ENCODE results near the gene SLC4A1.

SLC4A1 gene

DNA sequence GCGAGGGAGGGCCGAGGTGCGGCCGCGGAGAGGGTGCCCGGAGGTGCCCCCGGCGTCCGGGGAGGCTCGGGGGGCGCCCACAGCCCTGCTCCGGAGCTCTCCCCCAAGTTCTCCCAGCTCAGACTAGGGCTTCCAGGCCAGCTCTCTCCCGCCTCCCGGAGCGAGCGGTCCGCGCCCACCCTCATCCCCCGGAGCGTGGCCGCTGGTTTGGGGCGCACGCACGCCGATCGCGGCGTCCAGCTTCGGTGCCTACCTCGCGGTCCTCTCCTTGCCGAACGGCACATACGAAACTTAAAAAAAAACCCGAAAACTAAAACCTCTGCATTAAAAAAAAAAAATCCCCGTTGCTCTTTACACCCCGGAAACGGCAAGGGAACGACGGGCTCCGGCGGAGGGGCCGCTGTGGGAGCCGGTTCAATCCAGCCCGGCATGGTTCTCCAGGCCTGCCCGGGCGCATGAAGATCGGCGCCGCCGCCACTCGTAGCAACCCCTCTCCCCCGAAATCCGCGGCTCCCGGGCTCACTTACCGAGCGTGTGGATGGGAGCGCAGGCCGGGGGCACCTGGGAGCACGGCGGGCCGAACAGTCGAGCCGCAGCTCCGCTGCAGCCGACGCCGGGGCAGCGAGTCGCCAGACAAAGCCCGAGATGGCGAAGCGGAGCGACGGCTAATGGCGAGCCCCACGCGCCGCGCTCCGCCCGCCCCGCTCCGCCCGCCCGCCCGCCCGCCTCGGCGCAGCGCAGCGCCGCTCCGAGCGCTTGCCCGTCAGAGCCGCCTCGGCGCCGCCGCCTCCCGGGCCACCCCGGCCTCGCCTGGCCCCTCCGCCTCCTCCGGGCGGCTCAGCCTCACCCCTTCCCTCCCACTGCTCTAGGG, 47.5 kb downstream of the SLC4A1 start:
- DNase-seq (ENCODE audit: low spot score), result no peak

DNA sequence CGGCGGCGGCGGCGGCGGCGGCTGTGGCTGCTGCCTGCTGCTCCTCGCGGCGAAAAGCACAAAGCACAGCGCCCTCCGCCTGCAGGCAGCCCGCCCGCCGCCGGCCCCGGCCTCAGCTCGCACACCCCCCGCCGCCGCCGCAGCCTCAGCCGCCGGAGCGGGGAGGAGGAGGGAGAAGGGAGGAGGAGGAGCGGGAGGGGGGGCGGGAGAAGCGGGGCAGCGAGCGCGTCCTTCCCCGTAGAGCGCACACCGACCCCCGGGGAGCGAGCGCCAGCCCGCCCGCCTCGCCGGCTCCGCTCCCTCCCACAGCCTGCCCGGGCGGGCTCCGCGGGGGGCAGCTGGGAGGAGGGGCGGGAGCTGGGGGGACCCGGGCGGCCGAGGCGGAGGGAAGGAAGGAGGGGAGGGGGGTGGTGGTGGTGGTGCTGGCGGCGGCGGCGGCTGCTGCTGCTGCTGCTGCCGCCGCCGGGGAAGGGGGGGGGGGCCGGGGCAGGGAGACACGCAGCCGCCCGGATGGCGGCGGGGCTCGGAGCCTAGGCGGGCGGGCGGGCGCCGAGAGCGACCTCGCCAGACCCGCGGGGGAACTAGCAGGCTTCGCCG, 48.2 kb downstream of the SLC4A1 start, which contains the start of gene UBTF:
Gene UBTF, minus strand, starts transcription at position 60 of the 597 bp plus-strand sequence. CDS start 1,446 bp downstream, outside the sequence.
- no peak for DNase-seq (ENCODE audit: low spot score)

- DNase-seq (ENCODE audit: low spot score), result no peak
These were observed 48.8 kb downstream of the SLC4A1 start for GRCh38 chr17:44219108-44219615.

- DNase-seq (ENCODE audit: low spot score), result peak; percentile 79
These were observed 49.4 kb downstream of the SLC4A1 start for GRCh38 chr17:44218344-44219107.

DNA sequence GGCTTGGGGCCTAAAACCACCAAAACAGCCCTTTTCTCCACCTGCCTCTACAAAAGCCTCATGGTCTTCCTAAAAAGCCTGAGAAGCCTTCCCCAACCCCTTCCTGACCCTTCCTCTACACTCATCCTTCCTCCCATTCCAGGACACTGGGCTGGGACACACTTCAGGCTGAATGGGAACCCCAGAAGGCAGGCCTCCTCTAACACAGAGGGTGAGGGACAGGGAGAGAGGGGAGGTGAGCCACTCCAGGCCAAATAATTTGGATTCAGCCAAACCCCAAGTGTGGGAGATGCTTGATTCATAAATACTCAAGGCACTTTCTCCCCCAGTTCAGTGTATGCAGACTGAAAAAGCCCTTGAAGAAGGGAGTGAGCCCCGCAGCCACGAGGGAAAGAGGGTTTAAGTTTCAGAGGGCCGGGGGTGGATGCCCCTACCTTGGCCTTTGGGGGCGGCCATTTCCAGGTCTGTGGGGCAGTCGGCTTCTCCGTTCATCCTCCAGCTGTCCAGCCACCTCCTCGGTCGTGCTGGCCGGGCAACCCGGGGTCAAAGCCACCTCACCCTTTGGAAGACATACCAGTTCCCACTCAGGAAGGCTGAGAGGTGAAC, 50.1 kb downstream of the SLC4A1 start:
- DNase-seq (ENCODE audit: low spot score), result no peak

DNA sequence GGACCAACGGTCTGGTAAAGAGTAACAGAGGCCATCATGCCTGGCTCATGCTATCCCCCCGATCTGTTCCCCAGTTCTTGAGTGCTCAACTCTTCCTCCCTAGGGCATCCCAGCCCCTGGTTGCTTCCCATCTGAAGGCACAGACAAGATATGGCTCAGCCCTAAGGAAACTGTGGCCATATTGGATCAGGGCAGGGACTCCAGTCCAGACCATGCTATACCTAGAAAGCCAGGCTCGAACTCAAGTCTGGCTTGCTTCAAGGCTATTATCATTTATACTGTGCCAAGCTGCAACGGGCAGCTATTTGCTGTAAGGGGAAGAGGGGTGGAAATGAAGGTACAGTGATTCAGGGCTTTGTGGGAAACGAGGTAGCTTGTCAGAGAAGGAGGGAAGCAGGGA, 51.2 kb downstream of the SLC4A1 start:
- no peak for DNase-seq (ENCODE audit: low spot score)

DNA sequence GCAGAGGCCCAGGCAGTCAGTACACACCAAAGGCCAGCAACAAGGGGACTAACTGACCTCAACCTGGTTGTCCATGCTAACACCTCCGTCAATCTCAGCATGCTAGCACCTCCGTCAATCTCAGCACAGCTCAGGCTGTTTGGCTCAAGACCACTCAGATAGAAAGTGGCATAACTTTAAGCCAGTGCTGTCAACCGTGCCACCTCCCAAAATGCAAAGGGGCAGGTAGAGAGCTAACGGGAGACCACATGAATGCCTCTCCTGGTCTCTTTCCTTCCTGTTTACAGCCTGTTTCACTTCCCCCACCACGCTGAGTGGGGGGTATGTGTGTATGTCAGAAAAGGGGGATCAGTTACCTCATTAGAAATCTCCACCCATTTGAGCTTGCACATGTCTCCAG, 51.8 kb downstream of the SLC4A1 start:
- DNase-seq (ENCODE audit: low spot score), result no peak

DNA sequence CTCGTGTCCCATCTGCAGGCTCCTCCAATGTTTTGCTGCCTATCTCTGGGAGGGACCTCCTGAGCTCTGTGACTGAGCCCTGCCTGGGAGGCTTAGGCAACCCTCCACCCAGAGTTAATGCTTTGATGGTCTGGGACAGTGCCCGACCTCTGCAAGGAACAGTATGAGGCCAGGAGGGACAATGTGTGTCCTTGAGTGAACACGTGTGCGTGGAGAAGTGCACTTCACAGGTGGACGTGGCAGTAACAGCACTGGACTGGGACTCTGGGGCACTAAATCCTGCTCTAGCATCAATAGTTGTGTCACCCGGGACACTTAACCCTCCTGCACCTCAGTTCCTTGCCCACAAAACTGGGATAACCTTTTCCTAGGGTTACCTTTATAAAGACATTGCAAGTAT, 53.0 kb downstream of the SLC4A1 start:
- DNase-seq (ENCODE audit: low spot score), result no peak

DNA sequence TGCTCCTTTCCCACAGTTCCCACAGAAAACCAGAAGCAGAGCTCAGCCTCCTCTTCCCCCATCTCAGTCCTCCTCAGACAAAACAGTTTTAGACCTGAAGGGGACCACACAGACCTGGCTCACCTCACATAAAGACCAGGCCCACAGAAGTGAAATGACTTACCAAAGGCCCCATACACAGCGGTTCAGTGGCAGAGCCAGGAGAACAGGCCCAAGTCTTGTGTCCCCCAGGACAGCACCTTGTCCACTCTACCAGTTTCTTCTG, 53.8 kb downstream of the SLC4A1 start:
- DNase-seq (ENCODE audit: low spot score), result no peak

DNA sequence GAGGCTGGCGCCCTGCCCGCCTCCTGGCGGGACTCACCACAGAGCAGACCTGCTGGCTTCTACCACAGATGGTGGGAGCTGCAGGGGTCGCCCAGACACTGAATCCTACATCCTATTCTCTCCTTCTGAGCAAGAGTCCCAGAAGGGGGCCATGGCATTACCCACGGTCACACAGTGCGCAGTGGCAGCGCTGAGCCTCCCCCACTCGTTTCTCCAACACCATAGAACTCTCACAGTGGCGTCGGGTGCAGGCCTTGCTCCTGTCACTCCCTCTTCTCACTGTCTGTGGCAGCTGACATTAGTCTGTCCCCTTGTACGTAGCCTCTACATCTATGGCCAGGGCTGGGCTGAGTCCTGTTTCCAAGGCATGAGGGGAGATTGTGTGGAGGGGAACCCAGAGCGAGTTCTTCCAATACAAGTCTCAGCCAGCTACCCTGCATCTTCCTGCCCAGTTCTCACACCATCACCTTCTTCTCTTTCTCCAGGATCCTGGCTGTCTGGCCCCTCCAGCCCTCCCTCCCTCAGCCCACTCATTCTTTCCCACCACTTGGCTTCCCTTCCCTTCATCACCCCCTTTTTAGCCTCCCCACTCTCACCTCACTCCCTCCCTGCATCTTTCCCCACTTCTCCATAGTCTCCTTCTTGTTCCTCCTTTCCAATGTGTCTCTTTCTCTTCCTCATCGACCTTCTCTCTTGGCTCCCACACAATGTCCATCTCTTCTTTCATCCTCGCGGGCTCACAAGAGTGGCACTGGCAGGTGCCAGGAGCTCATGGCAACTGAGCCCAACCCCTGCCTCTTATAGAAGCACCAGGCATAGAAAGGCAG, 54.3 kb downstream of the SLC4A1 start:
- DNase-seq (ENCODE audit: low spot score), result no peak

DNA sequence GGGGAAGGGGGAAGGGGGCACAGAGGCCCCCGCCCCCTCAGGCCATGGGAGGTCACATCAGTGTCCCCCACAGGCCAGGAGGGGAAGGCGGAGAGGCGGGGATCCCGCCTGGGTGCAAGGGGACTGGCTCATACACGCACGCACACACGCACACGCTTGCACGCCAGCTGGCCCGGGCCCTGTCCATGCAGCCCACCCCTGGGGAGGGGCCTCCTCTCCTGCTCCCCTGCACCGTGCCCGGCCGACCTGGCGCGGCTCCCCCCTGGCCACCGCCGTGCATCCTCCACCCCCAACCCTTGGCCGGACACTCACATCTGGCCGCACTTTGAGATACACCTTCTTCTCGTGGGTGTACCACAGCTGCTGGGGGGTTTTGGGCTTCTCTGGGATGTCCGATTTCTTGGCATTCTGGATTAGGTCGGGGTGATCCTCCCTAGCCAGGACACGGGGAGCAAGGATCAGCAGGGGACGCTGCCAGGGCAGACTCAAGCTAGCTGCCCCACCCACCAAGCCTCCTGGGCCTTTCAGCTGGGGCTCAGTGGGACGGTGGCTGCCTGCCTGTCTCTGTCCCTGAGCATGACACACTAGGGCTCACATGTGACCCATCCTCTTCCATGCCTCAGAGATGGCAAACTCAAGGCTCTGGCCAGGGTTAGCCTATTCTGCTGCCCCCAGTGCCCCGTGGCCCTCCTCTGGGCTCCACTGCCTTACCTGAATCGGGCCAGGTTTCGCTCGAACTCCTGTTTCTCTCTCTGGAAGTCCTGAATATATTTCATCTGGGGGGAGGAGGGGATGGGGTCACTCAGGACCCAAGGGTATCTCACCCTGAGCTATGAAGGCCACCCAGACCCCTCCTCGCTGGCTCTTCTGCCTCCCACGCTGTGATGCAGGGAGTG, 55.2 kb downstream of the SLC4A1 start:
- no peak for DNase-seq (ENCODE audit: low spot score)

DNA sequence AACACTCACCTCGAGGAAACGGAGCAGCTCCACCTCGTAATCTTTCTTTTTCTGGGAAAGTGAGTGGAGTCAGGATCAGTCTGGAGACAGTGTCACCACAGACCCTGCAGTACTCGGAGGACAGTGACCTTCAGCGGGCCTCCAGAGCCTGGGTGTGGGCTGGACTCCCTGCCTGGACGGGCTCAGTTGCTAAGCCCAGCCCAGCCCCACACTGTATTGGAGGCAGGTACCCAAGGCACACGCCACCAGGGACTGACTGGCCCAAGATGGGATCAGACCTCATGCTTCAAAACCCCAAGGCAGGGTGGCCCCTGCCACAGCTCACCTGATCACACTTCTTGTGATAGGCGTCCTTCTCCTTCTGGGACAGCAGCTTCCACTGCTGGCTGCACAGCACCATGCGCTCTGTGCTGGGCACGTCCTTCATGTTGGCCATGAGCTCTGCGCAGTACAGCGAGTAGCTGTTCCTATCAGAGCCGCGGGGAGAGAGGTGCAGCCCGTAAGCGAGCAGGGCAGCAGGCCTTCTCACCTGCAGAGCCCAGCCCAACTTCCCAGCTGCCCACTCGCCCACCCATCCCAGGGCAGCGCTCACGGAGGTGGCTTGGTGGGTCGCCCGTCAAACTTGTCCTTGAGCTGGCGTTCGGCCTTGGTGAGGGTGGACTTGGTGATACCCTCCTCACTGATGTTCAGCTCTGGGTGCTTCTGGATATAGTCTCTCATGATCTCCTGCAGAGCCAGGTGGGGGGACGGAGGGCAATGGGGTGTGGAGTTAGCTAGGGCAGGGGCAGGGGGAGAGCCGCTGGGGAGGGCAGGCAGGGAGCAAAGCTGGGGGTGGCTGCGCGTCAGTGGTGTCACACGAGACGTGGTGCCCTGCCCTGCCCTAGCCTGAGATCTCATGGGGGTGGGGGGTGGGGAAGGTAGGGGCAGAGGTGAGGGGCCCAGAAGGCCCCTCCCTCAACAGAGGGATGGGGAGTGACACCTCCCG, 56.4 kb downstream of the SLC4A1 start:
- DNase-seq (ENCODE audit: low spot score), result no peak

GRCh38 chr17:44210342-44211192, 57.4 kb downstream of the SLC4A1 start:
- DNase-seq (ENCODE audit: low spot score), result no peak

DNA sequence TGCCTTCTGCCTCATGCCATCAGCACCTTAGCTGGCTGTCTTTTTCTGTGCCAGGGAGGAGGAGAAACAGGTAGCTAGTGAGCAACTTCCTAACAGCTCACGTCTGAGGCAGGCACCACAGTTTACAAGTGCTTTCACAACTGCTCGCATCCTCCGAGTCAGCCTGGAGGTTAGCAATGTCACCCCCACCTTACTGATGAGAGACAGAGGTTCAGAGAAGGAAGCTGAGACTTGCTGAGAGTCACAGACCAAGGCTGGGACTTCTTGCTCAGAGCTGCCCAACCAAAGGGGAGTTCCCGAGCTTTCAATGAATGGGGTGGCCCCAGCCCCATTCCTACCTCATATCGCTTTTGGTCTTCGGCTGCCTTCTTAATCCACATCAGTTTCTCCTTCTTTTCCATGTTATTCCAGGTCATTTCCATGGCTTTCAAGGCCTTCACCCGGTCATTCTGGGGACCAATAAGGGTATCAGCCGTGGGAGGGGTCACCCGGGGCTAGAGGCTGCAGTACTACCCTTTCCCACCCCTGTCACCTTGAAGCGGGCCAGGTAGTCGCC, 58.1 kb downstream of the SLC4A1 start:
- DNase-seq (ENCODE audit: low spot score), result no peak

- no peak for DNase-seq (ENCODE audit: low spot score)
These were observed 60.2 kb downstream of the SLC4A1 start for GRCh38 chr17:44207743-44208142.

DNA sequence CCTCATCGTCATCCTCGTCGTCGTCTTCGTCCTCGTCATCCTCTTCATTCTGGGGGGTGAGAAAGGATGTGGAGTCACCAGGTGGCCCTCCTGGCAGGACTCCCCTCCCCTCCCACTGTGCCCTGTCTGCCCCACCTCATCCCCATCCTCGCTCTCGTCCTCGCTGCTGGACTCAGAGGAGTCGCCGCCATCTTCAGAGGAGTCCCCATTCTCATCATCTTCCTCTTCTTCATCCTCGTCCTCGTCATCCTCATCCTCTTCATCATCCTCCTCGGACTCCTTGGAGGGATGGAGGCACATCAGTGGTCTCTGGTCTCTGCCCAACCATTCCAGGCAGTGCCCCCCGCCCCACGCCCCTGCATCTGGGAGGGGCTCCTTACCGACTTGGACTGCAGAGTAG, 60.6 kb downstream of the SLC4A1 start:
- no peak for DNase-seq (ENCODE audit: low spot score)

- DNase-seq (ENCODE audit: low spot score), result no peak
These were observed 61.1 kb downstream of the SLC4A1 start for GRCh38 chr17:44206825-44207155.
